Measurements from ENCODE around the gene GPR107.

GPR107 gene

DNA sequence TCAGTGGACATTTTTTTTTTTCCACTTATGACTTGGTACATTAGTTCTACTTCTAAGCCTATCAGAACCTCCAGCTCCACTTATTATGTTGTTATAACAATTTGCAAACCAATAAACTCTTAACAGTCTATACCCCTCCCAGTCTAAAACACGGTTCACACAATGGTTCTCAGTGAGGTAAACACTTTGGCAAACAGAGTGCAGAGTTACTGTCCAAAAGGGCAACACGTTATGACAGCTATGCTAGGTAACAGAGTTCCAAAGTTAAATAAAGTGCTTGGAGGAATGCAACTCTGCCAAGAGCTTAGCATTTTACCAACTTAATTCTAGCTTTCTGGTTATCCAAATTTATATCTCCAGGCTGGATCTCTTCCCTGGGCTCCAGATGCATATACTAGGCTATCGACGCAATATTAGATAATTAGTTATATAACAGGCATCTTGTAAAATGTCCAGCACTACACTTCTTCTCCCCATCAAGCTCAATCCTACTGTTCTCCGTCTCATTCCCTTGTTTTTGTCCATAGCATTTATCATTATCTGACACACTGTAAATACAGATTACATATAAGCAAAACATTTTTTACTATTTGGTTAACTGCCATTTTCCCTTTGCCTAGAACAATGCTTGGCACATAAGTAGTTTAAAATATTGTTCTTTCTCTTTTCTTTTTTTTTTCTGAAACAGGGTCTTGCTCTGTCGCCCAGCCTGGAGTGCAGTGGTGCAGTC is 25.0 kb upstream of the GPR107 start:
- Histone ChIP-seq H3K4me2 (ENCODE audit: low read length) (no peak overlapping the region), H4K12ac (ENCODE audit: low read depth, low read length) (no peak overlapping the region), H3K27me3 (ENCODE audit: insufficient read depth, low read length) (no peaks in the 10 kb centered on the region)

GRCh38 chr9:130029223-130029973 is 24.3 kb upstream of the GPR107 start:
- Histone ChIP-seq H3K4me3 (ENCODE audit: low read depth, low read length) (no peak overlapping the region), H3K9me3 (ENCODE audit: insufficient read depth, low read depth, low read length) (no peaks in the 10 kb centered on the region), H3K79me2 (ENCODE audit: control insufficient read depth, insufficient read depth, low read length, poor library complexity) (no peaks in the 10 kb centered on the region), H3K36me3 (ENCODE audit: control insufficient read depth in 1 of 2, insufficient read depth in 2 of 2, low read length in 2 of 2) (no peaks in the 10 kb centered on the region), H3K27me3 (ENCODE audit: insufficient read depth, low read length) (no peaks in the 10 kb centered on the region), H4K91ac (ENCODE audit: low read depth, low read length) (no peak overlapping the region), H2AK5ac (ENCODE audit: low read length) (no peak overlapping the region), H2BK5ac (ENCODE audit: low read depth, low read length, poor library complexity) (no peak overlapping the region), H3K27ac (ENCODE audit: low read depth, low read length) (no peak overlapping the region), H3K14ac (ENCODE audit: low read length) (no peak overlapping the region), H3K79me1 (ENCODE audit: low read length) (no peaks in the 10 kb centered on the region), H4K12ac (ENCODE audit: low read depth, low read length) (no peak overlapping the region), H3K4me1 (ENCODE audit: control insufficient read depth in 1 of 2, insufficient read depth in 2 of 2, low read length in 2 of 2) (no peaks in the 10 kb centered on the region), H4K8ac (ENCODE audit: low read depth, low read length) (no peak overlapping the region), H3K9ac (ENCODE audit: low read length) (no peak overlapping the region), H3K4ac (ENCODE audit: low read depth, low read length) (no peak overlapping the region), H3K4me2 (ENCODE audit: low read length) (no peak overlapping the region), H2BK120ac (ENCODE audit: insufficient read depth, low read length, poor library complexity) (no peak overlapping the region), H2BK12ac (ENCODE audit: low read length) (no peak overlapping the region), H3K18ac (ENCODE audit: low read length) (no peak overlapping the region), H3K23ac (ENCODE audit: low read length) (no peak overlapping the region), H2AFZ (ENCODE audit: insufficient read depth, low read length, poor library complexity) (no peak overlapping the region)
- no peak for DNase-seq
- WGBS (ENCODE audit: extremely low coverage, insufficient coverage, insufficient read length): no CpG with 5 or more reads among the region's 10 CpGs

More for the DNA sequence above, 25.0 kb upstream of the GPR107 start:
- Histone ChIP-seq H2BK12ac (ENCODE audit: low read length) (no peak overlapping the region), H3K79me2 (ENCODE audit: control insufficient read depth, insufficient read depth, low read length, poor library complexity) (no peaks in the 10 kb centered on the region), H3K27ac (ENCODE audit: low read depth, low read length) (no peak overlapping the region), H3K79me1 (ENCODE audit: low read length) (no peaks in the 10 kb centered on the region), H2AK5ac (ENCODE audit: low read length) (no peak overlapping the region), H3K4ac (ENCODE audit: low read depth, low read length) (no peak overlapping the region), H2BK120ac (ENCODE audit: insufficient read depth, low read length, poor library complexity) (no peak overlapping the region), H4K8ac (ENCODE audit: low read depth, low read length) (no peak overlapping the region), H3K4me1 (ENCODE audit: control insufficient read depth in 1 of 2, insufficient read depth in 2 of 2, low read length in 2 of 2) (peaks cover 0 to 2% of the 10 kb centered on the region in 2 experiments), H3K4me3 (ENCODE audit: low read depth, low read length) (no peak overlapping the region), H3K14ac (ENCODE audit: low read length) (no peak overlapping the region), H2BK5ac (ENCODE audit: low read depth, low read length, poor library complexity) (no peak overlapping the region), H2AFZ (ENCODE audit: insufficient read depth, low read length, poor library complexity) (no peak overlapping the region), H3K36me3 (ENCODE audit: control insufficient read depth in 1 of 2, insufficient read depth in 2 of 2, low read length in 2 of 2) (no peaks in the 10 kb centered on the region), H4K91ac (ENCODE audit: low read depth, low read length) (no peak overlapping the region), H3K9ac (ENCODE audit: low read length) (no peak overlapping the region), H3K18ac (ENCODE audit: low read length) (no peak overlapping the region), H3K23ac (ENCODE audit: low read length) (no peak overlapping the region), H3K9me3 (ENCODE audit: insufficient read depth, low read depth, low read length) (no peaks in the 10 kb centered on the region)
- no CpG with 5 or more reads among the region's 6 CpGs for WGBS (ENCODE audit: extremely low coverage, insufficient coverage, insufficient read length)
- DNase-seq: no peak

DNA sequence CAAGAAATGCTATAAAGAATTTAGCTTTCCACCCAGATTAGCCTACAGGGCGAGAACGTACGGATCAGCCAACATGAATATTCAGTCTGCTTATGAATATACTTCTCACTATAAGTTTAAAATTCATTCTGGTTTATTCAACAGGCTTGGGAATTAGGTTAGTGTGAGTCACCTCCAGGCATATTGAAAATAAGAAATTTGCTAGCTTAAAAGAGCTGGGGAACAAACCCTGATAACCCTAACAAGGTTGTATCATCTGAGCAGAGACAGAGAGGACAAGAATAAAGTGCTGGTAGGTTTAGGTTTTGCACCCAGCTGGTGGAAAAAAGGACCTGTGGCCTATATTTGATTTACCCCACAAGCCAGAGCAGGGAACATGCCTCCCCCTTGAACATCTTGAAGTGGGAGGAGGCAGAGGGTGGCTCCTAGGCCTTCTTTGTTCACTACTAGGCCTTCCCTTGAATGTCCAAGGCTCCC is 23.0 kb upstream of the GPR107 start:
- Histone ChIP-seq H2AK5ac (ENCODE audit: low read length) (no peak overlapping the region), H3K9me3 (ENCODE audit: insufficient read depth, low read depth, low read length) (no peaks in the 10 kb centered on the region), H3K36me3 (ENCODE audit: control insufficient read depth in 1 of 2, insufficient read depth in 2 of 2, low read length in 2 of 2) (no peaks in the 10 kb centered on the region), H2BK5ac (ENCODE audit: low read depth, low read length, poor library complexity) (no peak overlapping the region), H3K4ac (ENCODE audit: low read depth, low read length) (no peak overlapping the region), H3K14ac (ENCODE audit: low read length) (no peak overlapping the region), H3K27ac (ENCODE audit: low read depth, low read length) (no peak overlapping the region), H3K4me2 (ENCODE audit: low read length) (no peak overlapping the region), H4K12ac (ENCODE audit: low read depth, low read length) (no peak overlapping the region), H3K23ac (ENCODE audit: low read length) (no peak overlapping the region), H3K27me3 (ENCODE audit: insufficient read depth, low read length) (no peaks in the 10 kb centered on the region), H3K4me1 (ENCODE audit: control insufficient read depth in 1 of 2, insufficient read depth in 2 of 2, low read length in 2 of 2) (no peaks in the 10 kb centered on the region), H4K91ac (ENCODE audit: low read depth, low read length) (no peak overlapping the region), H2BK12ac (ENCODE audit: low read length) (no peak overlapping the region), H3K18ac (ENCODE audit: low read length) (no peak overlapping the region), H3K4me3 (ENCODE audit: low read depth, low read length) (no peak overlapping the region), H3K9ac (ENCODE audit: low read length) (no peak overlapping the region), H3K79me2 (ENCODE audit: control insufficient read depth, insufficient read depth, low read length, poor library complexity) (no peaks in the 10 kb centered on the region), H4K8ac (ENCODE audit: low read depth, low read length) (no peak overlapping the region), H3K79me1 (ENCODE audit: low read length) (no peaks in the 10 kb centered on the region), H2AFZ (ENCODE audit: insufficient read depth, low read length, poor library complexity) (no peak overlapping the region), H2BK120ac (ENCODE audit: insufficient read depth, low read length, poor library complexity) (no peak overlapping the region)
- no peak for DNase-seq
- no CpG with 5 or more reads among the region's 3 CpGs for WGBS (ENCODE audit: extremely low coverage, insufficient coverage, insufficient read length)

DNA sequence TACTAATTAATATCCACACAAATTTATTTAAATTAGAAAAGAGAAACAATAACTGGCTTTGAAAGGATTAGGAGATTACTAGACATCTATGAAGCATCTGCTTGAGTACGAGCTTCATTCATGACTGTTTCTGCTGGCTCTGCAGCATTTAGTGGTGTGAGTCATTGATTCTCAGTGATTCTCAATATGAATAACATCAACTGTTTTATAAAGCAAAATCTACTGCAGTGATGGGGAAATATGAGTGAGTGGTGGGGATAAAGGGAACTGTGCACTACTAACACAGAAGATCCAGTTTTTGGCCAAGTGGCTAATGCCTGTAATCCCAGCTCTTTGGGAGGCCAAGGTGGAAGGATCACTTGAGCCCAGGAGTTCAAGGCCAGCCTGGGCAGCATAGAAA is 19.1 kb upstream of the GPR107 start:
- no peak overlapping the region for H2BK5ac ChIP-seq (ENCODE audit: low read depth, low read length, poor library complexity)
- H3K4me2 ChIP-seq (ENCODE audit: low read length): no peak overlapping the region
- no CpG with 5 or more reads among the region's 1 CpG for WGBS (ENCODE audit: extremely low coverage, insufficient coverage, insufficient read length)
- H3K27me3 ChIP-seq (ENCODE audit: insufficient read depth, low read length): no peaks in the 10 kb centered on the region
- H4K12ac ChIP-seq (ENCODE audit: low read depth, low read length): no peak overlapping the region
- H3K9me3 ChIP-seq (ENCODE audit: insufficient read depth, low read depth, low read length): no peaks in the 10 kb centered on the region
- no peak overlapping the region for H4K91ac ChIP-seq (ENCODE audit: low read depth, low read length)
- H3K14ac ChIP-seq (ENCODE audit: low read length): no peak overlapping the region
- H3K79me1 ChIP-seq (ENCODE audit: low read length): no peaks in the 10 kb centered on the region
- no peak overlapping the region for H2AFZ ChIP-seq (ENCODE audit: insufficient read depth, low read length, poor library complexity)
- no peak overlapping the region for H3K4me3 ChIP-seq (ENCODE audit: low read depth, low read length)
- no peak overlapping the region for H3K4ac ChIP-seq (ENCODE audit: low read depth, low read length)
- H3K27ac ChIP-seq (ENCODE audit: low read depth, low read length): no peak overlapping the region
- peaks cover 1% of the 10 kb centered on the region for H3K79me2 ChIP-seq (ENCODE audit: control insufficient read depth, insufficient read depth, low read length, poor library complexity)
- no peak overlapping the region for H3K9ac ChIP-seq (ENCODE audit: low read length)
- no peak overlapping the region for H2BK12ac ChIP-seq (ENCODE audit: low read length)
- H3K36me3 ChIP-seq (ENCODE audit: control insufficient read depth in 1 of 2, insufficient read depth in 2 of 2, low read length in 2 of 2): no peaks in the 10 kb centered on the region
- no peak overlapping the region for H3K23ac ChIP-seq (ENCODE audit: low read length)
- H3K18ac ChIP-seq (ENCODE audit: low read length): no peak overlapping the region
- no peaks in the 10 kb centered on the region for H3K4me1 ChIP-seq (ENCODE audit: control insufficient read depth in 1 of 2, insufficient read depth in 2 of 2, low read length in 2 of 2)
- H2BK120ac ChIP-seq (ENCODE audit: insufficient read depth, low read length, poor library complexity): no peak overlapping the region
- H4K8ac ChIP-seq (ENCODE audit: low read depth, low read length): no peak overlapping the region
- no peak overlapping the region for H2AK5ac ChIP-seq (ENCODE audit: low read length)
- peak in 1 of 2 donors; percentile 62 for DNase-seq

Data from trophoblast cell (in vitro differentiated cells and primary cell).